ENCODE data around the gene SLC22A14.

DNA sequence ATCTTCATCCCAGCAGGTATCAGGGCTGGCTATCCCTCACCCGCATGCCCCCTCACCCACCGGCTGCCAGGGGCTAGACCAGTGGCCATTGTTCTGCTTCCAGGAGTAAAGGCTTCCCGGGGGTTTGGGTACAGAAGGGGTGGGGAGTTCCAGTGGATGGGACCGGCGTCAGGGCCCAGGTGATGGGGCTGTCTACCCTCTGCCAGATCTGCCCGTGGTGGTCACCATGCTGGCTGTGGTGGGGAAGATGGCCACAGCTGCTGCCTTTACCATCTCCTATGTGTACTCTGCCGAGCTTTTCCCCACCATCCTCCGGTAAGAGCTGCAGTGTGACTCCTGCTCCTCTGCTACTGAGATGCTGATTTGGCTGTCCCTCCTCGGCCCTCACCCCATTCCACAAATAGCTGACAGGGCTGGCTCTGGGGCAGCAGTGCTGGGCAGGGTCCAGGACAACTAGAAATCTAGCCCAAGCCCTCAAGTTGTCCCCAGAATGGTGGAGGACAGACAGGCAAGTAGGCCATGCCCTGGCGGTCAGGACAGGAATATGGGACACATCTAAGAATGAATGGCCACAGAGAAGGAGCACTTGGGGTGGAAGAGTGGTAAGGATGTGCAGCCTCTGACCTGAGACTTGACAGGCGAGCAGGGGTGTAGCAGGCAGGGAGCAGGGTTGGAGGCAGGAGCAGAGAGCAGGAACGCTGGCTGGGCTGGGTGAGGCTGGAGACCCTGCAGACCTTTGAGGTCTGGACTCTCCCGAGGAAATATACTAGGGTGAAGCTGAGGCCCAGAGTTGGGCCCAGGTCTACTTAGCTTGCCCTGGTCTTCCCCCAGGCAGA, 5.8 kb upstream of the SLC22A14 start:
- TF ChIP-seq POLR2AphosphoS5 (IDR thresholded peaks at IDR 0.05): no peak
- TF ChIP-seq, protein P1, sequence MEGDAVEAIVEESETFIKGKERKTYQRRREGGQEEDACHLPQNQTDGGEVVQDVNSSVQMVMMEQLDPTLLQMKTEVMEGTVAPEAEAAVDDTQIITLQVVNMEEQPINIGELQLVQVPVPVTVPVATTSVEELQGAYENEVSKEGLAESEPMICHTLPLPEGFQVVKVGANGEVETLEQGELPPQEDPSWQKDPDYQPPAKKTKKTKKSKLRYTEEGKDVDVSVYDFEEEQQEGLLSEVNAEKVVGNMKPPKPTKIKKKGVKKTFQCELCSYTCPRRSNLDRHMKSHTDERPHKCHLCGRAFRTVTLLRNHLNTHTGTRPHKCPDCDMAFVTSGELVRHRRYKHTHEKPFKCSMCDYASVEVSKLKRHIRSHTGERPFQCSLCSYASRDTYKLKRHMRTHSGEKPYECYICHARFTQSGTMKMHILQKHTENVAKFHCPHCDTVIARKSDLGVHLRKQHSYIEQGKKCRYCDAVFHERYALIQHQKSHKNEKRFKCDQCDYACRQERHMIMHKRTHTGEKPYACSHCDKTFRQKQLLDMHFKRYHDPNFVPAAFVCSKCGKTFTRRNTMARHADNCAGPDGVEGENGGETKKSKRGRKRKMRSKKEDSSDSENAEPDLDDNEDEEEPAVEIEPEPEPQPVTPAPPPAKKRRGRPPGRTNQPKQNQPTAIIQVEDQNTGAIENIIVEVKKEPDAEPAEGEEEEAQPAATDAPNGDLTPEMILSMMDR (IDR thresholded peaks at IDR 0.05): no peak
- TF ChIP-seq POLR2A (IDR thresholded peaks at IDR 0.05): no peak
